ENCODE results near the gene VASP.

VASP gene

GRCh38 chr19:45556835-45557234 is 49.6 kb downstream of the VASP start:
- no peak for DNase-seq (ENCODE audit: low read depth)

GRCh38 chr19:45558399-45558878 is 51.2 kb downstream of the VASP start:
- DNase-seq (ENCODE audit: low read depth) = peak; percentile 50

GRCh38 chr19:45560038-45560437 is 52.8 kb downstream of the VASP start:
- DNase-seq (ENCODE audit: low read depth) = no peak

GRCh38 chr19:45560686-45561085 is 53.4 kb downstream of the VASP start:
- no peak for DNase-seq (ENCODE audit: low read depth)

- no peak for DNase-seq (ENCODE audit: low read depth)
Observed at GRCh38 chr19:45564131-45564780, 57.0 kb downstream of the VASP start.

GRCh38 chr19:45567609-45568008 is 60.3 kb downstream of the VASP start:
- DNase-seq (ENCODE audit: low read depth) = no peak

GRCh38 chr19:45568732-45569131 is 61.5 kb downstream of the VASP start:
- no peak for DNase-seq (ENCODE audit: low read depth)

- DNase-seq (ENCODE audit: low read depth) = peak; percentile 15
Observed at GRCh38 chr19:45569619-45570421, 62.5 kb downstream of the VASP start.

- DNase-seq (ENCODE audit: low read depth) = no peak
Observed at GRCh38 chr19:45571457-45572220, 64.4 kb downstream of the VASP start.

- no peak for DNase-seq (ENCODE audit: low read depth)
Observed at GRCh38 chr19:45574526-45574925, 67.2 kb downstream of the VASP start.

- no peak for DNase-seq (ENCODE audit: low read depth)
Observed at GRCh38 chr19:45575216-45575615, 67.9 kb downstream of the VASP start.

All from stimulated activated CD8-positive, alpha-beta memory T cell treated with anti-CD3 and anti-CD28 coated beads, Interleukin-12 subunit alpha, Interleukin-12 subunit beta, amount 100 ng/mL, for 1 hour (primary cell).